HS-27A (cell line): ENCODE data around the gene CCT7.

ENCODE experiments used
- DNase-seq: peaks from one replicate; pipeline ENCODE4 v3.0.0-alpha.2; 2012; ENCODE audit warnings: low read depth, missing footprints

Gene CCT7

DNA sequence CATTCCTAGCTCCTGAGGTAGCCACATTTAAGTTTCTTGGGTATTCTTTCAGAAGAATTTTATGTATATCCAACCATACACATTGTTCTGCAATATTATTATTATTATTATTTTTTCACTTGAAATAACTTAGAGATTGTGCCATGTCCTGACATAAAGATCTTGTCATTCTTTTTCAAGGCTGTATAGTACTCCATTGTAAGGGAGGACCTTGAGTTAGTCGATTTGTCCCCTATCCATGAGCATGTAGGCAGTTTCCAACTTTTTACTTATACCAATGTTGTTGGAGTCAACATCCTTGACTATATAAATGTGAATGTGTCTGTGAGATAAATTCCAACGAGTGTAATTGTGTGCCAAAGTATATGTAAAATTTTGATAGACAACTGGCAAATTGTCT lies 60.1 kb downstream of the CCT7 start:
- DNase-seq, result no peak

DNA sequence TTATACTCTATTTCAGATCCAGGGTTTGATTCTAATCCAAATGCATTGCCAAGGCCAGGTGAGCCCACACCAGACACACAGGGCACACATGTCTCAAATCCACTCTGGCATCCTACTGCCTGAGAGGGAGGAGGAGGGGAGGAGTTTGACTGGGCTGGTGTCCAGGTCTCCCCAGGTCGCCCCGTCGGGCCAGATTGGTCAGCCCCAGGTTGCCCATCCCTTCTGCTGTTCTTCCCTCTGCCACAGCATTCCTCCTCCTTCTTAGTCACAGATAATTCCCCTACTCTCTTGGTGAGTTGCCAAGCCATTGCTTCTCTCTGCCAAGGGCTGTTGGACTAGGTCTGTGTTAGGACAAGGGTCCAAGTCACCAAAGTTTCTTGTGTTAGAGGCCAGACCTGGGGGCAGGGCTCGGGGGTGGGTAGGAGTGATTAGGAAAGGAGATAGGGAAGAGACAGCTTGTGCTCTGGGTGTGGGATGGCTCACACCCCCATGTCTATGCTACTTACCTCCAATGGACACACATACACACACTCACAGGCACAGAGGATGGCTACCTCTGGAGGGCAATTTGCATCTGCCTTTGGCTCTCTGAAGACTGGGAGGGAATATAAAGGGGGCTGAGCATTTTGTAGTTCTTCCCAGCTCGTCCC lies 61.8 kb downstream of the CCT7 start:
- no peak for DNase-seq

DNA sequence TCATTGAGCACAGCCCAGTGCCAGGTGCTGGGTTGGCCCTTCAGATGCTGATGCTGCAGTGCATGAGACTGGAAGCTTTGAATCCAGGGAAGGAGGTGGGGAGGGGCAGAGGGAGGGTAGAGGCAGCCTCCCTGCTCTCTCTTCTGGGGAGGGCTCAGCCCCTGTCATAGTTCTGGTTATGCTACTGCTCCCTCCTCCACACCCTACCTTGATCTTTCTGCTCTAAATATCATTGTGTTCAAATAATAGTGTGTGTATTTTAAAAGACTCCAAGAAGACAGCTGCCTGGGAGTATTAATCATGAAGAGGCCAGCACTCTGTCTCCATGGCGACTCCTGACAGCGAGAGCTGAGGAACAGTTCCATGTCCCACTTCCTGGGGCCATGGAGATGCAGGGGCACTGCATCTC lies 63.0 kb downstream of the CCT7 start:
- DNase-seq, result no peak

DNA sequence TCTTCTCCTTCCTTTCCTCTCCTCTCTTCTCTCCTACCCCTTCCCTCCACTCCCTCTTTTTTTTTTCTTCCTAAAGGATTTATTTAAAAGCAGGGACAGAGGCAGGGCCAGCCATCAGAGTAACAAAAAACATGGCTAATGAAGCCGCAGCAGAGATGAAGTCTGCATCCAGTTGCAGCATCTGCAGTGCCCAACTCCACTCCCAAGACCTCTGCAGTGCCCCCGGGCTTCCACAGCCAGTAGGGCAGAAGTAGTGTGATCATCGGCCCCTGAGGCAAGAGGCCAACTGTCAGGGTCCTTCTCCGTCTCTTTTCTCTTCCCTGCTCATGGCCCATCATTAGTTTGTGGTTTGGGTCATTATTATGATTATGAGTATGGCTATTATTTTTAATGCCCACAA lies 63.5 kb downstream of the CCT7 start:
- no peak for DNase-seq

DNA sequence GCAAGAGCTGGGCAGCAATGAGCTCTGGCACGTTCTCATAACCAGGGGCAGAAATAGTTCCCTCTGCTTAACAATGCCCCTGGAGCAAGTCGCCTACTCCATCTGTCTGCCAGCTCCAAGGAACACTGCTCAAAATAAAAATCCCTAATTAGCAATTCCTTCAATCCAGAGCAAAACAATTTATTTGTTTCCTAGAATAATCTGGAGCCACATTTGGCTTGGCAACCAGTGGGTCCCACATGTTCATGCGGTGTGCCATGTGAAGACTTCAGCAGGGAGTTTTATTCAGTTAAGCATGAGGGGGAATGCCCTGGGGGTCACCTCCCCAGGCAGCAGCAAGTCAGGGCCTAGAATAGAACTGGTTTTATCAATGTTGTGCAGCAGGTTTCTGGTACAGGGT lies 66.8 kb downstream of the CCT7 start:
- no peak for DNase-seq

DNA sequence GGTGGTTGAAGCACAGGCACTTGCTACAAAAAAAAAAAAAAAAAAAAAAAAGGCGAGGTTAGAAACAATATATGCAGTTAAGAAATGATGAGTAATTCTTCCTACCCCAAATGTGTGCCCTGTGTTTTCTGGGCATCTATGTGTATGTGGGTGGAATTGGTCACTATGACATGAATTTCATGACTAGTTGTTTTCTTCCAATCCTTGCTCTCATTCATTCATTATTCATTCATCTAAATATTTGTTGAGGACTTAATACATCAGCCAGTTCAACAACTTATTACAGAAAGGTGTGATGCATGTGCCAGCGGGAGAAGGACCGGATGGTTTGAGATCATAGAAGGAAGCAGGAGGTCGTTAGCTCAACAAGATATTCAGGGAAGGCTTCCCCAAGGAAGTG lies 67.5 kb downstream of the CCT7 start:
- DNase-seq, result no peak
